HG02678 (cell line): ENCODE measurements around the gene IPPK.

Experiments used
- ATAC-seq: cut with Tn5 transposase; IDR thresholded peaks from one replicate; pipeline ENCODE4 v1.9.1; 2021; ENCODE audit warnings: mild to moderate bottlenecking, moderate library complexity; ENCODE audit not compliant: unreplicated experiment

Gene IPPK

DNA sequence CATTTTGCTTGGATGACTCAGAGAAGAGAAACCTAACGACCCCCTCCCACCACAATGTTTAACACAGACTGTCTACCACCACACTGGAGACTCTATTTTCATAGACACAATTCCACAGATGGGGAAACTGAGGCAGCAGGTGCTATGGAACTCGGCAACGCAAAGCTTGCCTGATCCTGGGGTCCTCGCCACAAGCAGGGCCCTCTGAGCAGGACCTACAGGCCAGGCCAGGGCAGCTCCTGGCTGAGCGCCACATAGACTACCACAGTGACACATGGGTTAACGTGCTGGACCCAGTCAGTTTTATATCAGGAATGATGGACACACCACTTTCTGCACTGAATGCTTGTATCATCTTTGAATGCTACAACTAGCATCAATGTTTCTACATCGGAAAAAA is 11.8 kb downstream of the IPPK start:
- ATAC-seq: no peak

DNA sequence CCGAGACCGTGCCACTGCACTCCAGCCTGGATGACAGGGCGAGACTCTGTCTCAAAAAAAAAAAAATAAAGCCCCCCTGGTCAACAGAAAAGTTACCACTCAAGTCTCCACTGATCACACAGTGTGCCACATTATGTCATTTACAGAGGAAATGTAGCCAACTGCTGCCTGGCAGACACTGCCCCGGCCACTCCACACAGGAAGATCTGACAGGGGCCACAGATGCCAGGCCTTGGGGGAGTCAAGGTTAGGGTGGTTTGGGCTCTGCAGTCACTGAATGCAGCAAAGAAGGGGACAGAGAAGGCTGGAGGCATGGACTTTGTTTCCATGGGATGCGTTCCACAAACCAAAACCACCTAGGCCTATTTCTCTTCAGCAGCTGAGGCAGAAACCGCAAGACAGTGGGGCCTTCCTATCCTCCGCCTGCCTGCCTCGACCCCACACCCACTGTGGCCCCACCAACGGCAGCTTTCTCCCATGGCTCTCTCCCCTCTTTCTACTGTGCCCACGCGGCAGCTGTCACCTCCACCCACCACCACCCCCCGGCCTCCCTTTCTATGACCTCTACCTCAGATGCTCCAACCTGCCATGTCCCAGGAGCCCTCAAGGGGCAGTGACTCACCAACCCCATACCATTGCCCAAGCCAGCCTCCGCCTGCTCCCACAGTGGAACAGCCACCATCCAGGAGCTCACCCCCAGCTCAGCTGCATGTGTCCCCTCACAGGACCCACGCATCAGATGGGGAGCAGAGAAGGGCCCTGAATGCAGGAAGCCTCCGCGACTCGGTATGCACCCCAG is 12.4 kb downstream of the IPPK start:
- ATAC-seq: no peak

DNA sequence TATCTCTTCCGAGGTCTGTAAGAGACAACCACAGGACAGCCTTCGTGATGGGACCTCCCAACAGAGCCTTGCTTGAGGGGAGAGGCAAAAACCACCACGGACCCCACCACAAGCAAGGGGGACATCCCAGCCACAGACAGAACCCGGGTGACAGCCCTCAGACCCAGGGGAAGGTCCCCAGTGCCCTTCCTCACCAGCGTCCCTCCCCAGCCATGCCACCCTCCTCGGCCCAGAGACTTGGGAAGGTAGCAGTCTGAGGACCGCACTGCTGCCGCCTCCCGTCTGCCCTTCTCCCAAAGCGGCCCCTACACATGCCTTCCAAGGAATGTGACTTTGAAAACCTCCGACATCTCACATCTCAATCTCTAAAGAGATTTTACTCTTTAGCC is 13.4 kb downstream of the IPPK start:
- ATAC-seq: no peak

DNA sequence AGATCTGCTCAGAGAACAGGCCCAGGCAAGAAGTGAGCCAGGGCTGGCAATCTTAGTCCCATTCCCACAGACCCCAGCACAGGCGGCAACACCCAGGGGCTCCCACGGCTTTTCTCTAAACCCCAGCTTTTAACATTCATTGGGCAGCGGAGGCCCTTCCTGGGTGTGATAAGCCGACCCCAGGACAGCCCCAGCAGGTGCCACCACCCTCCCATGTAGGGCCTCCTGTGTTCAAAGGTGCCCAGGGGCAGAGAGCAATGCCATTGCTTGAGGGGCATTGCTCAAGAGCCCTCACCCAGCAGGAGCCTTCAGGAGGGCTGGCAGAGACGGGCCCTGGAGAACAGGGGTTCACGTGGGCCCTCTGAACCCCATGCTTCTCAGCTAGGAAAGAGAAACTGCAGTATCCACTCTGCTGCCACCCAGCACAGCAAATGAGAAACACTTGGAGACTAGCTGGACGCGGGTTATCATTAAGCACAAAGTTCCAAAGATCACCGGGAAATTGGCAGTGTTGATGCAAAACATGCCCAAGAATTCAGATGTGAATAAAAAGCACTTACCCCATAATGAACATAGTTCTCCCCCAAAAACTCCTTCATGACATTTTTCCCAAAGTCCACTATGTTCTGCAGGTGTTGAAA is 13.9 kb downstream of the IPPK start:
- ATAC-seq: no peak

DNA sequence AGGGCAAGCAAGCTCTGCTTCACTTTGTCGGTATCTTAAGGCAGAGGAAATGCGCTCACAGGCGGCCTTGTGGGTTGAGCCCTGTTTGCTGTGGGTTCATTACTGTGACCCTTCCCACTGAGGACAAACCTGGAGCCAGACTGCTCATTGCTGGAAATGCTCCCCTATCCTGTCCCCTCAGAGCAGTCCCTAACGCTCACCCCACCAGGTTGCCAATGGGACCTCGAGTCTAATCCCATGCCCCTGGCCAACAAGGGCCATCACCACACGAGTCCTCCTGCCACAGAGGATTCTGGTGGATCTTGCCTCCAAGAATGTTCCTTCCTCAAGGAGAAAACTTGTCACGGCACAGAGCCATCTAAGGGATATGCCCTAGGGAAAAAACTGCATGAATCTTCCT is 14.6 kb downstream of the IPPK start:
- ATAC-seq: no peak

DNA sequence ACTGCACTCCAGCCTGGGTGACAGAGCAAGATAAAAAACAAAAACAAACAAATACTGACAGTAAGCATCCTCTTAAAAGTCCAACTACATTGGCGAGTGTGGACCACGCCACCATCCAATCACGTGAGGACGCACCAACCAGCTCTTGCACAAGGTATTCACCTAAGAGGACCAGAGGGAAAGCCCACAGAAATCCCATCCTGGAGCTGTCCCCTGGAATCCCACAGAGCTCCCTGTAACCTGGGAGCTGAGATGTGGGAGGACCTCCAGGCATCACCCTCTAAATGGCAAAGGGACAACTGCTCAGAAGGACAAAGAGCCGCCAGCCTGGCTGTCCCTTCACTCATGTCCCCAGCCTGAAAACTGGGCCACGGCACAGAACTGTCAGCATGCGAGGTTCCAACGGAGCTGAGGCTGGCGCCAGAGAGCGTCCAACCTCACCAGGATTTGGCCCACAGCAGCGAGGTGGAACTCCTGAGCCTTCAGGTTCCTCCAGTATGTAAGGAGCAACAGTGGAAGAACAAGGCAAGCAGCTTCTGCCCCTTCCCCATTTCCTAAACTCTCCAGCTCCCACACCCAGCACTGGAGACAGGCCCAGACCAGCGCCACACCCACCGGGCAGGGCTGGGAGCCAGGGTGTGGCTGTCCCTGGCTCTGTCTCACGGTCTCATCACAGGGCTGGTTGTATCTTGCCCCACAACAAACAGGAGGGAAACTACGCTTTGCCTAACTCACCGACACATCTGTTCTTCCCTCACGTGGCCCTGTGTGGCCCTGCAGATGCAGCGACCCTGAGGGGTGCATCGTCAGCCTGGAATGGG is 15.2 kb downstream of the IPPK start:
- ATAC-seq: no peak

DNA sequence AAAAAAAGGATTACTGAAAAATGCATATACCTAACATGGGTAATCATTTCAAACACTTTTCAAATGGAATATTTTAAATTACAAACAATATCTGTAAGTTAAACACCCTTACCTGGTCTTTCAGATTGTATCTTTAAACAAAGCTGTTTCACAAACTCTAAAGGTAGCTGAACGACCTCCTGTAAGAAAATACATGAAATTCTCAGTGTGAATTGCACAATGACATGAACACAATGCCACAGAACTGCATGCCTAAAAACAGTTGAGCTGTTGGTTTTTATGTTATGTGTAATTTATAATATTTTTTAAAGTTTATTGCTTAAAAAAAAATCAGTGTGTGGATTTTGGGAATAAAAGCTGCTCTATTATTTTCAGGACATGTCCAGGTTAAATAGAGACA is 17.5 kb downstream of the IPPK start:
- no peak for ATAC-seq

DNA sequence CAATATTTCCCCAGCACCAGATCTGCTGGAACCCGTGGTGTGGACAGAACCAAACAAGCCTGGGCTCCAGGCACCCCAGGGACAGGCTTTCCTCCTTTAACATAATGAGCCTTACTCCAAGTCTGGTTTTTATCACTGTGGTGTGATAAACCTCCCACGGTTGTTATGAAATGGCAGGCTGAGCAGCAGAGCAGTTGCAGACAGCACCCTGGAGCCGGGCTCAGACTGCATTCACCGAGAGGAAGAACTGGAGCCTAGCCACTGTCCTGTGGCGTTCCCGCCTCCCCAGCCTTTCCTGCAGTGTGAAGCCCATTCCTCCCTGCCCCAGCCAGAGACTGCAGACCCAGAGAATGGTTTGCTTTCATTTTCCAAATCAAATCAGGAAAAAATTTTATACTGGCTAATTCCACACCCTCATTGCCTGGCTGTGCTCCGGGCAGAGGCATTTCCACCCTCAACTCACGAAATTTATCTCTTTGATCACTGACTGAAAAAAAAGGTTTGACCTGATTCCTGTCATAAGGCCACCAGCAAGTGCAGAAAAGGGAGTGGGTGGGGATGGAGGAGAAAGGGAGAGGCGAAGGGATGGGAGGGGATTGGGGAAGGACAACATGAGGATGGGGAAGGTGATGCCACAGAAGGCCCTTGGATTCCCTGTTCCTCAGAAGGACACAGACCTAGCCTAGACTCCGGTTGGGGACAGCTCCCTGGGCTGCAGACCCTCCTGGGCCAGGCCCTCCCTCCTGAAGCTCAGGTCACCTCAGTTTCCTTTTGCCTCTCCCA is 18.9 kb downstream of the IPPK start:
- no peak for ATAC-seq

DNA sequence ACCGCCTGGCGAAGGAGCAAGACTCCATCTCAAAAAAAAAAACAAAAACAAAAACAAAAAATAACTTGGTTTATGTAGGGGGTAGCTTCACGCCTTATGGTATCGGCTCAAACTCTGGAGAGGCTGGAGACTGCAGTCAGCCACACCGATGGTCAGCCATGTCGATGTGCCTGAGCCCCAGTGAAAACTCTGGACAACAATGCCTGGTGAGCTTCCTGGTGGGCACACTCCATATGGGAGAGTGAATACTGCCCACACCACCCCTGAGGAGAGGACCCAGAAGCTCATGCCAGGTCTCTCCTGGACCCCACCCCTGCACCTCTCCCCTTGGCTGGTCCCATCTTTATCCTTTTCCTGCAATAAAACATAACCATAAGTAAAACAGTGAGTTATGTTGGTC is 19.6 kb downstream of the IPPK start:
- ATAC-seq: no peak

DNA sequence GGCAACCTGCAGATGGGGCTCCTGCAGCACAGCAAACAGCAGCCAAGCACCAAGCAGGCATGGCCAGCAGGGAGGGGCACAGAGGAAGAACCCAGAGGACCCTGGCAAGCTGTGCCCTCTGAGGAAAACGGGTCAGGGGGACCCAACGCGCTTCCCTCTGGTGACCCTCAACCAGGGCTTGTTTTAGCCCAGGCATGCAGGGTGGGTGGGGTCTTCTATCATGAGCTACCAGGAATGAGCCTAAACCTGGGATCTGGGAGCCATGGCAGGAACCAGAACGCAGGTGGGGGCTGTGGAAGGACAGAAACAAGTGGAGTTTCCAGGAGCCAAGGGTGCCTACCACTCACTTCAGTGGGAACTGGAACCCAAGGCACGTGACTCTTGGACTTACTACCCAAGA is 20.9 kb downstream of the IPPK start:
- no peak for ATAC-seq

DNA sequence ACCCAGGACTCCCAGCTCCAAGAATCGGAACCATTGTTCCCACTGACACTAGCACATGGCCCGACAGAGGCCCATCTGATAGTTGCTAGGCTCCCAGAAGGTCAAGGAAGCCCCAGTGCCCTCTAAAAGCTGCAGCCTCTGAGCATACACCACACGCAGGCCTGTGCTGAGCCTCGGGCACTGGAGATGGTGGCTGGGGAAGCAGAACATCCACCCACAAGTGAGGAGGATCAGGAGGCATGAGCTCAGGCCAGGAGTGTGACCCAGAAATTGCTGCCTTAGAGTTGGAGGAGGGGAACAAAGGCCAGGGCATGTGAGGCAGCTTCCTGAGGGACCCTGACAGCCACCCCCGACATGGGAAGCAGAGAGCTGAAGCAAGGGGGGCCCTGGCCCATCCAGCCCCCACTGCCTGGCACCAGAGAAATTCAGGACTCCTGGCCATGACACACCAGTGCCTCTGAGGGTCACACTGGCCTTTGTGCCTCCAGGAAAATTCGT is 21.4 kb downstream of the IPPK start:
- ATAC-seq: no peak

DNA sequence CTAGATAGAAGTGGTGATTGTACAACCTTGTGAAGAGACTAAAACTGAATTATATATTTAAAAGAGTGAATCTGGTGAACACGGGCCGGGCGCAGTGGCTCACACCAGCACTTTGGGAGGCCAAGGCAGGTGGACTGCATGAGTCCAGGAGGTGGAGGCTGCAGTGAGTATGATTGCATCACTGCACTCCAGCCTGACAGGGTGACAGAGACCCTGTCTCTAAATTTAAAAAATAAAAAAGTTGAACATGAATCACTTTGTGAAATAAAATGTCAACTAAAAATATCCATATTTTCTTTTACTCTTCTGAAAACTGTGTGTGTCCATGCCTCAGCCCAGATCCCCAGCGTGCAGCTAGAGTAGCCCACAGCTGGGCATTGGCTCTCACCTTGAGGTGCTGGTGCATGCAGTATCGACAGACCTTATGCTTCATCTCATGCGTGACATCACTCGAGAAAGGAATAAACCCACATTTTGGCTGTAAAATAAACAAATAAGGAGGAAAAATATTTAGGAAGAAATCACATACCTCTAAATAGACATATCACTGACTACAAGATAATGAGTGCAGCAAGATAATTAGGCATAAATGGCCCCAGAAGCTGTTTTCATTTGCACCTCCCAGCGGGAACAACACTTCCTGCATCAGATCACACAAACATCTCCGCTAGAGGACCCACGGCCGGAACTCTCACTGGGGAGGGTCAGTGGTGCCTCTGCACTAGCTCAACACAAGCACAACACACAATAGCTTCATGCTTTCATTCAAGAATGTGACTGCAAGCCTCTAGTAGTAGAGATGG is 22.1 kb downstream of the IPPK start:
- no peak for ATAC-seq

DNA sequence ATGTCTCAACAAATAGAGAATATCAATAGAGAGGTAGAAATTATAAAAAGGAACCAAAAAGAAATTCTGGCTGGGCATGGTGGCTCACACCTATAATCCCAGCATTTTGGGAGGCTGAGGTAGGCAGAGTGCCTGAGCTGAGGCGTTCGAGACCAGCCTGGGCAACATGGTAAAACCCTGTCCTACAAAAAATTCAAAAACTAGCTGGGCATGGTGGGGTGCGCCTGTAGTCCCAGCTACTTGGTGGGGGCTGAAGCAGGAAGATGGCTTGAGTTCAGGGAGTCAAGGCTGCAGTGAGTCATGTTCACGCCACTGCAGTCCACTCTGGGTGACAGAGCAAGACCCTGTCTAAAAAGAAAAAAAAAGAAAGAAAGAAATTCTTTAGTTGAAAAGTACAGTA is 24.9 kb downstream of the IPPK start:
- ATAC-seq: no peak

DNA sequence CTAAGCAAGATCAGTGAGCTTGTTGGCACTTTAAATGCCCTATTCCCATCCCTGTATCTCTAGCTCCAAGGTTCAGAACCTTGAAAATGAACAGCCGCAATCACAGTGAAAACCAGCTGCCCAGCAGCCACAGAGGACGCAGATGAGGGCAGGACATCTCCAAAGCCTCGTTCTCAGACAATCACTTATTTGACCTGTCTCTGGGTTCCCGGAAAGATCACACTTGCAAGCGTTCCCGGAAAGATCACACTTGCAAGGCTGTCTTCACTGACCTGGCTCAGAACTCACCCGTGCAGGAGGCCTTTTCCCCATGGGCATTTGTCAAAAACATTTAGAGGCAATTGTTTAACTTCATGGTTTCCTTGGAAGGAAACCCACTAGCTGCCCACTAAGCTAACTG is 25.7 kb downstream of the IPPK start:
- ATAC-seq: no peak

DNA sequence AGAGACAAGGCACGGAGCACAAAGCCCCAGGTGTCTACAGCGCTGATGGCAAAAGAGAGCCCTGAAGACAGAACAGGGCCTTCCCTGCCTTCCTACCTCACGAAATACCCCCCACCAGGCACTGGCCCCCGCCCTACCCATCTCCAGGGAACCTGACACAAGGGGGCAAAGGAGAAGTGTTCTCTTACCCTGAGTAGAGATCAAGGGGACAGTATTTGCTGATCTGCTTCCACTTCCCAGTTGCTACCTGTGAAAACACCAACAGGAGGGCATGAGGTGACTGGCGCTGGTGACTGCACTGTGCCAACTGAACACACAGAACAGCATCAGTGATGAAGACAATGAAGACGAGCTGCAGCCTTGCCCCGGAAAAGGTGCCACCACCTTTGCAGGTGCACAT is 27.4 kb downstream of the IPPK start:
- ATAC-seq: no peak

DNA sequence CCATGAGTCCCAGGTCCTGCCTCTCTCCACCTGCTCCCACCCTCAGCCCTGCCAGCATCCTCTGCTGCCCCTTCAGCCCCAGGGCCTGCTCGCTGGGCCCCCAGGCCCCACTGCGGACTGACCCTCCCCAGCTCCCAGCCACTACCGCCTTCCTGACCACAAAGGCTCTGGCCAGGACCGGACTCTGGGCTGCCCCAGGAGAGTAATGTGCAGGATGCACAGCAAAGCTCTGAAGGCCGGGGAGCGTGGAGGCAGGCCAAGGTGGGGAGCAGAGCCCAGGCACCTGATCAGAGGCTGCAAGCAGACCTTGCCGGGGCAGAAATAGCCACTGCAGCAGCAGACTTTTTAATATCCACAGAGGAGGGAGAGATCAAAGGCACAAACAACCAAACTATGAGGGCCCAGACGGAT is 27.9 kb downstream of the IPPK start:
- no peak for ATAC-seq

DNA sequence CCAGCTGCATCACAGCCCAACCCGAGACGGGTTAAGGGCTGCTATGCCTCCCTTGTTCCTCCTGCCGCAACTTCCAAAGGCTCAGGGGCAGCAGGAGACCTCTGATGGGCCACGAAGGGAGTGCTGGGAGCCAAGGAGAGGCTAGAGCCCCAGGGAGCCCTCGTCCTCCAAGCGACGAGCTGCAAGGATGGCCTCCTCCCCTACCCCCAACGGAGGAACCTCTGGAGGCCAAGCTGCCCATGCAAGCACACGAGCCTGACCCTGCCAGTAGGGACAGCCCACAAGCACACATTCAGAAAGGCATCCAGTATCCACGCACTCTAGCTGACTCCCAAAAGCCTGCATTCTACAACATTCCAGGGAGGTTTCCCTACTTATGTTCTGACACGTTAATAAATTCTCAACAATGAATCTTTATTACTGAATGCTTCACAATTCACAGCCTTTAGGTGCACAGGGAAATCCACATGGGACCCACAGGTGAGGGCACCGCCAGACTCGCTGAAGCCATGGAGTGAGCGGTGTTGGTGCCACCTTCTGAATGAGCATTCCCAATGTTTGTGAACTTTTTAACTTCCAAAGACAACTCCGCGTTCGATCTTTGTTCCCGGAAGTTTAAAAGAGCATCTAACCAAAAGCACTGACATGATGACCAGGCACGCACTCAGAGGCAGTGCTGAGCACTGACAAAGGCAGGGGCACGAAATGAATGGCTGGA is 28.7 kb downstream of the IPPK start:
- ATAC-seq: no peak

DNA sequence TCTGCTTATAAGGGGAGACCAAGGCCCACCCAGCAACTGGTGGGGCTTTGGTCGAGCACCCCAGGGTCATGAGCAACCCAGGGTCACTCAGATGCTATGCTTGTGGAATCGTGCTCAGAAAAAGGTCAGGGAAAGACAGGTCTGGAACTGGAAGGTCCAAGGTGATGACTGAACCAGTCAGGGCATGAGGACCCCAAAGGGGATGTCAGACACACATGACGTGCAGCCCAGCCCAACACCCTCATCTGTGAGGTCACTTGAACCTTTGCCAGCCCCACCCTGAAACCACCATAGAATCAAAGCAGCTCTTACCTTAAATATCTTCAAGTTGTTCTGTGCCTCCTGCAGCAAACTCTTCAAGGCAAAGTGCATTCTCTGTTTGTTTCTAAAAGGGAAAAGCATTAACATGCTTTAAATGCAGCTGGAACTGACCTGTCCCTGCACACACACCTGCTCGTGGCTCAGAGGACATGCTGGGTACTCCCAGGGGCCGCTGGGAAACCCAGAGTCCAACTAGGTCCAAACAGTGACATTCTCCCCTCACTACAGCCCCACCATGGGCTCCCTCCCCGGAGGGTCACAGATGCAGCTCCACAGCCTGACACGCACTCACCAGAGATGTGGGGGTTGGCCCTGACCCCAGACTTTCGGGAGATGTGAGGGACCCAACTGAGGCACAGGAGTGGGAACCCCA is 29.4 kb downstream of the IPPK start:
- no peak for ATAC-seq

DNA sequence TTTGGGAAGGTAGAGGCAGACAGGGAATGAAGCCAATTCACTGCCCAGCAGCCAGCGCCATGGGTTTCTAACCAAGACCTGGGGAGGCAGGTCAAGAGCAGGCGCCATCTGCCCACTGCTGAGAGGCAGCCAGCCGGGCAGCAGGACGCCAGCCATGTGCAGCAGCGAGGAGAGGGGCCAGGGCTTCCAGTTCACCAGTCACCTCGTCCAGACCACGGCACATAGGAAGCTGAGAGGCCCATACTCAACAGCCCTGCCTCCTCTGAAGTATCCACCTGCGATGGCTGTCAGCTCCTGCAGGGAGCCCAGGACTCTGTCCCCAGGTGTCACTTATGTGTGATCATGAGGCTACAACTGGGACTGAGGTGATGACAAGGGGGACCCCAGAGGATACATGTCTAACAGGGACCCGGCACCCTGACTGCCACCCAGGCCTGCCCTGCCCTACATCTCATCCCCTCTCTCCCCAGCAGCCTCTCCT is 30.1 kb downstream of the IPPK start:
- no peak for ATAC-seq
